GM13977 (cell line): ENCODE results near the gene PRPF4.
A peak's percentile ranks its signal among the peaks of the same experiment; 100 is the strongest.
"Not testable (repeated sequence)": the region's sequence is repeated elsewhere in the genome, so short reads cannot be mapped to it uniquely, and the experiment has no call there.

Source experiments
- DNase-seq: peaks from one replicate; pipeline ENCODE4 v3.0.0; 2012; ENCODE audit warnings: low spot score
- CTCF ChIP-seq: IDR thresholded peaks from 2 replicates; pipeline ENCODE4 v1.5.1; 2012; ENCODE audit warnings: mild to moderate bottlenecking, control low read depth; ENCODE audit not compliant: insufficient read depth; ENCODE audit errors: extremely low read depth, missing control alignments
- in situ Hi-C: fragments of 300-500 bp; cut with MboI; formaldehyde crosslinking; loops from one replicate; pipeline ENCODE4 v1.12.0; 2022; ENCODE audit warnings: low sequenced_read_pairs, low pct_unique_long_range_greater_than_20kb, mixed read lengths, inconsistent platforms; ENCODE audit not compliant: unreplicated experiment

Gene PRPF4

DNA sequence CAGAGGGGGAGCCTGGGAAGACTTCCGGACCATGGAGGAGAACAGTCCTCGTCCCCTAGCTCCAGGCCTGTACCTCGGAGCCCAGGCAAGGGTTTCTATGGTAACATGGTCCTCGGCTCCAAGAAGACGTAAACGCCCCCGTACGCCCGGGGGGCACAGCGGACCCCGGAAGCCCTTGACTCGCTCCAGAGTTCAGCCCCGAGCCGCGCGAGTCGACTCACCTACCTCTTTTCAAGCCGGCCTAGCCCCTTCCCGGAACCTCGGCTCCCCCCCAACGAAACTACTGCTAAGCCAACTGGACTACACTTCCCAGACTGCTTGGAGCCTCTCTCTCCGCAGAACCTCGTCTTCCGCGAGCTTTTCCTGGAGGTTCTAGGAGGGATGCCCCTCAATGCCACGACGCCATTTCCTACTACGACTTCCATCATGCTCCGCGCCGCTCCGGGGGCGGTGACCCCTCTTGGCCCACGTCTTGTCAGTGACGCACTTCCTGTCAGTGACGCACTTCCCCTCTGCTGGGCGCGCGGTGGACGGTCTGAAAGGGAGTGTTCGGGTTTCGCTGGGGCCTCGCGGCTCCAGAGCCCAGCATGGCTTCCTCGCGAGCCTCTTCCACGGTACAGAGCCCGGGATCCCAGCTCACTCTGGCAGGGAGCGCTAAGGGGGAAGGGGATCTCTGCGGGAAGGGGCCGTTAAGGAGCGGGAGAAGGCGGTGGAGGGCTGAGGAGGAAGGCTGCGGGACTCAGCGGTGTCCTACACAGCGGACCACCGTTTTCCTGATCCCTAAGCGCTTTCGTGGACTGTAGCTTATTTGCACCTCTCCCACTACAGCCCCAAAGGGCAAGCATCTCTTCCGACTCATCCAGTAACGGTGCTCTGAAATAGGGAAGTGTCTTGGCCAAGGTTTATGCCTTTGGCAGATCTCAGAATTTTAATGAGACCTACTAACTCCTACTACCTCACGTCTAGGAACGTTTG is at the start of gene PRPF4, which contains the start of gene CDC26:
Gene PRPF4, plus strand, starts transcription at position 502 of the 975 bp plus-strand sequence. Its CDS starts 86 bp downstream, at position 588.
Gene CDC26, minus strand, starts transcription at position 416 of the 975 bp plus-strand sequence. CDS start 3,065 bp downstream, outside the sequence.
- DNase-seq, result peak; percentile 93
- no peak for TF ChIP-seq CTCF
- in situ Hi-C loops, result no loop called here

DNA sequence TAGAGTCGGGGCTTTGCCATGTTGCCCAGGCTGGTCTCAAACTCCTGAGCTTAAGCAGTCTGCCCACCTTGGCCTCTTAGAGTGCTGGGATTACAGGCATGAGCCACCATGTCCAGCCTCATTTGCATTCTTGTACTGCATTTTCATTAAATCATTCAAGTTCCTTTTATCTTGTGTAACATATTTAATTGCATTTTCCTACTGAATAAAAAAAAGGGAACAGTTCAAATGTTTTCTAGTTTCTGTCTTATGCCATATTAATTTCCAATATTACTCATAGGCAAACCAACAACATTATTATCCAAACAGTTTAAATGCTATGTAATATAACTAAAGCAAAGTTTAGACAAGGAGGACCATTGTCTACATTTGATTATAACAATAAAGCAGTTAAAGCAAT is 48.0 kb upstream of the PRPF4 start:
- TF ChIP-seq CTCF, result no peak
- DNase-seq, result no peak
- in situ Hi-C loops, result no loop called here

DNA sequence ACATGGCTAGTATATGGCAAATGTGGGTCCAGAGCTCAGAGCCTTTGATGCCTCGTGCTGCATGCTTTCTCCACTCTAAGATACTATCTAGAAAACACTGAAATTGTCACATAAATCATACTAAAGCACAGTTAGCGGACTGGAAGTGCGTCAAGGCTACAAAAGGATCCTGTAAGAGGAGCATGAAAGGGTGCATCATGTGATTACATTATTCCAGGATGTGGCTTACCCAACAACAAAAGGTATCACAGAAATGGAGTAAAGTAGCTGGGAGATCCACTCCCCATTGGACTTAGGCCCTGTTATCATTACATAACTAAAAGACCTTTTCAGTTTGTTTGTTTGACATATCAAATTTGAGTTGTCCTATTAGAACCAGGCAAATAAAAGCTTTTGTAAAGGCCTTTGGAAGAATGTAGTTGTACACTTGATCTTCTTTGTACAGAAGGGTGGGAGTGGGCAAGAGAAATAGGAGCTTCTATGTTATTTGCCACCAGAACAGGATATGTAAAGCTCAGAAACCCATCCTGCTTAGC is 47.3 kb upstream of the PRPF4 start:
- in situ Hi-C loops, result no loop called here
- TF ChIP-seq CTCF, result no peak
- DNase-seq, result no peak

- DNase-seq, result no peak
- in situ Hi-C loops, result no loop called here
- no peak for TF ChIP-seq CTCF
Measured at GRCh38 chr9:113231701-113232100, 43.8 kb upstream of the PRPF4 start.

GRCh38 chr9:113235701-113236255 is 39.7 kb upstream of the PRPF4 start:
- DNase-seq, in situ Hi-C loops: not testable (repeated sequence)

DNA sequence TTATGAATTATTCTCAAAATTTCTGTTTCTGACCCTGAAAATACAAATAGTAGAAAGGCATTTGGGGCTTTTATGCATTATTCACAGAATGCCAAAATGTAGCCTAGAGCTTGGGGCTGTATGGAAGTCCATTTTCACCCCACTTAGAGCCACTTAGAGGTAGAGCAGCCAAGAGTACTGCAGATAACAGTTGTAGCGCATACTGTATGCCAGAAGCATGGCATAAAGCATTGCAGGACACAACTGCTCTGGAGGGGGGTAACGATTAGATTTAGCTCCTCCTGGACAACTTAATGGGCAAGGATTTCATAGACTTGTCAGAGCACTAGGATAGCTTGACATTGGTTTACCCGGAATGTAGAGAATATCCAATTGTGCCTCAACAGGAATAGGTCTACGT is 38.4 kb upstream of the PRPF4 start:
- no peak for TF ChIP-seq CTCF
- in situ Hi-C loops, result no loop called here

More for the DNA sequence above, 38.4 kb upstream of the PRPF4 start:
- no peak for DNase-seq
